GM18517 (cell line): ENCODE data around the gene PHLDB3.
A peak's percentile ranks its signal among the peaks of the same experiment; 100 is the strongest.

Experiments
- ATAC-seq: cut with Tn5 transposase; IDR thresholded peaks from one replicate; pipeline ENCODE4 v1.9.1; 2021; ENCODE audit warnings: mild to moderate bottlenecking, moderate library complexity; ENCODE audit not compliant: unreplicated experiment

PHLDB3 gene

GRCh38 chr19:43471091-43471490, 33.5 kb downstream of the PHLDB3 start:
- ATAC-seq = no peak

GRCh38 chr19:43470288-43470687, 34.3 kb downstream of the PHLDB3 start:
- no peak for ATAC-seq

GRCh38 chr19:43469160-43469480, 35.4 kb downstream of the PHLDB3 start:
- no peak for ATAC-seq

GRCh38 chr19:43468354-43469159, 36.0 kb downstream of the PHLDB3 start:
- no peak for ATAC-seq

- ATAC-seq = no peak
These were observed 36.8 kb downstream of the PHLDB3 start for GRCh38 chr19:43467730-43468129.

GRCh38 chr19:43467276-43467675, 37.3 kb downstream of the PHLDB3 start:
- no peak for ATAC-seq

- ATAC-seq = no peak
These were observed 37.8 kb downstream of the PHLDB3 start for GRCh38 chr19:43466793-43467192.

GRCh38 chr19:43465468-43466120, 39.0 kb downstream of the PHLDB3 start, which contains the start of gene LYPD3:
TSS of gene LYPD3 (minus strand) at chr19:43465608. CDS start at chr19:43465571, 37 bp downstream.
- no peak for ATAC-seq

GRCh38 chr19:43464134-43464775, 40.3 kb downstream of the PHLDB3 start:
- ATAC-seq = peak; percentile 42

GRCh38 chr19:43463381-43464133, 41.0 kb downstream of the PHLDB3 start:
- ATAC-seq = peak; percentile 71

- no peak for ATAC-seq
These were observed 41.7 kb downstream of the PHLDB3 start for GRCh38 chr19:43462785-43463380.

GRCh38 chr19:43462383-43462782, 42.2 kb downstream of the PHLDB3 start:
- no peak for ATAC-seq

GRCh38 chr19:43461303-43461702, 43.2 kb downstream of the PHLDB3 start:
- ATAC-seq = no peak

- no peak for ATAC-seq
These were observed 44.1 kb downstream of the PHLDB3 start for GRCh38 chr19:43460362-43461016.

GRCh38 chr19:43457809-43458208, 46.7 kb downstream of the PHLDB3 start:
- no peak for ATAC-seq

GRCh38 chr19:43455321-43456113, 49.0 kb downstream of the PHLDB3 start:
- no peak for ATAC-seq

GRCh38 chr19:43454031-43454430, 50.5 kb downstream of the PHLDB3 start:
- ATAC-seq = no peak

- no peak for ATAC-seq
These were observed 52.0 kb downstream of the PHLDB3 start for GRCh38 chr19:43452582-43452981.

GRCh38 chr19:43450545-43450997, 54.0 kb downstream of the PHLDB3 start:
- ATAC-seq = no peak
